CMK (cell line): ENCODE measurements around the gene ZNF660.
A peak's percentile ranks its signal among the peaks of the same experiment; 100 is the strongest.
"Not testable (repeated sequence)": the region's sequence is repeated elsewhere in the genome, so short reads cannot be mapped to it uniquely, and the experiment has no call there.

Source experiments
- DNase-seq: peaks from one replicate; pipeline ENCODE4 v3.0.0-alpha.2; 2010; ENCODE audit warnings: low read depth

The ZNF660 gene

DNA sequence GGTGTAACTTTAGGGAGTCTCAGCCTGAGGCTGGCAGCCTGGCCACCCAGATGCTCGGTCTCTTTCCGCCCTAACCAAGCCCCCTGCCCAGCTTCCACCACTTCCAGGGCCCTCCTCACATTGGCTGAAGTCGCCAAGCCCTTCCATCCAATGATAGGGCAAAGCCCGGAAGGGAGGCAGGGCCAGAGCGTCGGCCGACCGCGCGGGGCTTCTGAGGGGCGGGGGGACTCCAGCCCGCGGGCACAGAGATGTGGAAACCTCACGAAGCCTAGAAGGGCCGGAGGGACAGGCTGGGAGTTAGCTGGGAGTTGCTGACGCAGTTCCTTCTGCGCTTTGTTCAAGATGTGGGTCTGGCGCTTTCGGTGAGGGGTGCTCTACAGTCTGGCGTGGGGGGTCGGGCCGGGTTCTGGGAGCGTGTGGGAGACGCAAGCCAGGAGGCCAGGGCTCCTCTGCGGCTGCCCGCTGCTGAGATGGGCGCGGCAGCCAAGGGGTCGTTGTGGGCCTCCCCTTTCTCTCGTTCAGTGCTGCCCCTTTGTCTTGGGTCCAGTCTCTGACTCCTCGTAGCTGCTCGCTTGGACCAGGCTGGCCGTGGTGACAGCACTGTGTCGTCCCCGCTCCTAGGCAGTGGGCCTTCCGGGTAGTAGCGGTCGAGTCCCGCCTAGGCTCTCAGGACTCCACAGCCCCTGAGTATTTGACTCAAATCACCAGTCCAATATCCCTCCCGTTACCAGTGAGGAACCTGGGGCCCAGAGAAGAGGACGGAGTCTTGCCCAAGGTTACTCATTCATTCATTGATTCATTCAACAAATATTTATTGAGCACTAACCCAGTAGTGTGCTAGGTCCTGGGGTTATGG lies at the start of gene ZNF660:
ZNF660 (plus strand) TSS at position 319 of the 856 bp plus-strand sequence. CDS start 9,230 bp downstream, outside the sequence.
- DNase-seq, result peak; percentile 80

DNA sequence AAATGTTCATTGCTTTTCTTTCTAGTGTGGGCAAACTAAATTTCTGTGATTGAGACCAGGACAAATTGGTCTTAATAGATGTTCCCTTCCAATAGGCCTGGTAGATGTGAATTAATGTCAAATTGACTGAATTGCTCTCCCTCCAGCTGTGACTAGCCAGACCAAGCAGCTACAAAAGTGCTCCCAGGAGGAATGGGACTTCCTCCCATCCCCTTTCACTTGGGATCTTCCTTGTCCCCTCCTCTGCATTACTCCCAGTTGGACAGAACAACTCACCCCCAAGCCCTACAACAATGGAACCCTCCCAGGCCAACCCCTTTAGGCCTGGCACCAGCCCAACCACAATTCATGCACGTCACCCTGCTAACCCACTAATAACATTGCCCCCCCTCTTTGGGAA lies 49.4 kb upstream of the ZNF660 start:
- no peak for DNase-seq

DNA sequence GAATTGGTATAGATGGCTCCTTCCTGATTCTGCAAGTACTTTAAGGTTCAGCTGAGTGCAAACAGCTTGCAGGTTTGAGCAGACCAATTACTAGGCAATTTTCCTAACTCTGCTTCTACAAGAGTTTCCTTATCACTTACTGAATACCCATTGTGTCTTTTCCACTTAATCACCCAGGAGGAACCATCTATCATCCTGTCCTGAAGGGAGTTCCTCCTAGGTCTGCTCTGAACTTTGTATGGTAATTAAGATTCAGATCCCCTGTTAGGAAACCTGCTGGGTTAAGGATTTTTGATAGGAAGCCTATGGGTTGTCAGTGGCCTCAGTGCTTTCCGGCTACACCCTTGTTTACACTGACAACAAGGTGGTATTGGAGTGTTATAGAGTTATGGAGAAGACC lies 40.0 kb upstream of the ZNF660 start:
- DNase-seq, result not testable (repeated sequence)

DNA sequence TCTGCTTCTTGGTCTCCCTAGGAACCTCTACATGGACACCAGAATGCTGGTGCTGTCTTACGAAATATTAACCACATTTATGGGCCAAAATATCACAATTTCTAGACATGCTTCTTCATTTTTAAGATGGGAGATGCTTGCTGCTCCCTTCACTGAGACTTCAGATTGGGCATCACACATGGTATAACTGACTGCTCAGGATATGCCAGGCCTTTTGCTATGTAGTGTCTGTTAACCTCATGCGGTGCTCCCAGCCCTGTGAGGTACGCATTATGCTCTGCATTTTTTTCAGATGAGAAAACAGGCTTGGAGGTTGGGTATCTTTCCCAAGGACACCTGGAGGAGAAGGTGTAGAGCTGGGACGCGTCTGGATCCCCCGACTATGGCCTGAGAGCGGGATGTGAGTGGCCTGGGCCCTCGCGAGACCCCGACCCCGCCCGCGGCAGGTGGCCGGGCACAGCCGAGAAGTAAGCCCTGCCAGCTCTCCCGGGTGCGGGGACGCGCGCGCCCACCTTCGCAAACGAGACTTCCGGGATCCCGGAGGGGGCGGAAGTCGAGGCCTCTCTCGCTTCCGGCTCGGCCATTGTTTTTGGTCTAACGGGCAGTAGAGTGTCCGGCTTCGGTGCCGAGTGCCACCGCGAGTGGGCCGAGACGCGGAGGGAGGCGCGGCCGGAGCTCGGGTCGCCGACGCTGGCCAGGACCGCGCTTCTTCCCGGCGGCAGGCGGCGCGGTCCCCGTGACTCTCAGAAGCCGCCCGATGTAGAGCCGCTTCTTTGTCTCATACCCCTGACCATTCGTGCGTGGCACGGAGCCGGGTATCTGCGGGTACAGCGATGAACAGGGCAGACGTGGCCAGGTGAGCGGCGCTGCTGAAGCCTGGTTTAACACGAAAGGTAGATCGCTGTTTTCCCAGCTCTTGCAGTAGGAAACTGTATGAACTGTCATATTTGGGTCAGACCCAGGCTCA lies 29.9 kb upstream of the ZNF660 start, which contains the start of gene ZKSCAN7:
ZKSCAN7 (plus strand) TSS at position 568 of the 967 bp plus-strand sequence. CDS start 1,855 bp downstream, outside the sequence.
- DNase-seq, result no peak

DNA sequence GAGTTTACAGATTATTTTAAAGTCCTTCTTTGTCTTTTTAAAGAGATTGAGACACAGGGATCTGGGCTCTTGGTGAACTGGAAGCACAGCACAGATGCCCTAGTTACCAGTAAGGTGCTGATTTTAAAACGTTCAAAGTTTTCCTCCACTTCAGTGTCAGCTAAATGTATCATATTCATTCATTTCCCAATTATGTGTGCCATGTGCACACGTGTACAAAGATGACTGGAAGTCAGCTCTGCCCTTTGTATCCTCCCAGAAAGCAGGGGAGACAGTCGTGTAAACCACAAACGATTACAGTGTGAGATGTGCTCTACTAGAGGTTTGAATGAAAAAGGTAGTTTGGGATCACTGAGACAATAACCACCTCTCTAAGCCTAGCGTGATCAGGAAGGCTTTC lies 29.0 kb upstream of the ZNF660 start:
- DNase-seq, result no peak

DNA sequence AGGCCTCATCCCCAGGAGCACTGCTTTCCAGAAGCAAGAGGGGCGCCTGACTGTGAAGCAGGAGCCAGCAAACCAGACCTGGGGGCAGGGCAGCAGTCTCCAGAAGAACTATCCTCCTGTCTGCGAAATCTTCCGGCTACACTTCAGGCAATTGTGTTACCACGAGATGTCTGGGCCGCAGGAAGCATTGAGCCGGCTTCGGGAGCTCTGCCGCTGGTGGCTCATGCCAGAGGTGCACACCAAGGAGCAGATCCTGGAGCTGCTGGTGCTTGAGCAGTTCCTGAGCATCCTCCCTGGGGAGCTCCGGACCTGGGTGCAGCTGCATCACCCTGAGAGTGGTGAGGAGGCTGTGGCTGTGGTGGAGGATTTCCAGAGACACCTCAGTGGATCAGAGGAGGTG lies 27.7 kb upstream of the ZNF660 start:
- no peak for DNase-seq

DNA sequence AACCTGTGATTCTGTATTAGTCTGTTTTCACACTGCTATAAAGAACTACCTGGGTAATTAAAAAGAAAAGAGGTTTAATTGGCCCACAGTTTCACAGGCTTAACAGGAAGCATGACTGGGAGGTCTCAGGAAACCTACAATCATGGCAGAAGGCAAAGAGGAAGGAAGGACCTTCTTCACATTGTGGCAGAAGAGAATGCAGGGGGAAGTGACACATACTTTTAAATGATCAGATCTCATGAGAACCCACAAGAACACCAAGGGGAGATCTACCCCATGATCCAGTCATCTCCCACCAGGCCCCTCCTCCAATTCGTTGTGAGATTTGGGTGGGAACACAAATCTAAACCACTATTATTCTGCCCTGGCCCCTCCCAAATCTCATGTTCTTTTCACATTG lies 23.7 kb upstream of the ZNF660 start:
- peak; percentile 26 for DNase-seq

DNA sequence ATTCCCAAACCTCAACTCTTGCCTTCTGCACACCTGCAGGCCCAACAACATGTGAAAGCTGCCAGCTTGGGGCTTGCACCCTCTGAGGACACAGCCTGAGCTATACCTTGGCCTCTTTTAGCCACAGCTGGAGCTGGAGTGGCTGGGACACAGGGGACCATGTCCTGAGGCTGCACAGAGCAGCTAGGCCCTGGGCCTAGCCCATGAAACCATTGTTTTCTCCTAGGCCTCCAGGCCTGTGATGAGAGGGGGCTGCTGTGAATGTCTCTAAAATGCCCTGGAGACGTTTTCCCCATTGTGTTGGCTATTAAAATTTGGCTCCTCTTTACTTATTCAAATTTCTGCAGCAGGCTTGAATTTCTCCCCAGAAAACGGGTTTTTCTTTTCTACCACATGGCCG lies 22.6 kb upstream of the ZNF660 start:
- no peak for DNase-seq

DNA sequence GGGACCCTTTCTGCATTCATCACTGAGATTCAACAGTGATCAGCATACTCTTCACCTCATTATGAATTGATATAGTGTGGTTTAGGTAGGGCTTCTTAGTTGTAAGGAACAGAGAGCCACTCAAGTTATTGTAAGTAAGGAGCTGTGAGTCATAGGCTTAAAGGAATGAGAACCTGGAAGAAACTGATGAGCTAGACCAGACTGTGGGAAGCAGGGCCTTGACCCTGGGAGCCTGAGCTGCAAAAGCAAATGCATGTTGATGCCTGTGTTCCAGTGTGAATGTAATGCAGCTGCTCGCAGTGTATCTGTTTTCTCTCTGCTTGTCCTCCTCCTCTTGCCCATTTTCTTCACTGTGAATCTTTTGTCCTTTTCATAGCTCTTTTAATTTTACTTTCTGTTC lies 16.2 kb upstream of the ZNF660 start:
- no peak for DNase-seq

DNA sequence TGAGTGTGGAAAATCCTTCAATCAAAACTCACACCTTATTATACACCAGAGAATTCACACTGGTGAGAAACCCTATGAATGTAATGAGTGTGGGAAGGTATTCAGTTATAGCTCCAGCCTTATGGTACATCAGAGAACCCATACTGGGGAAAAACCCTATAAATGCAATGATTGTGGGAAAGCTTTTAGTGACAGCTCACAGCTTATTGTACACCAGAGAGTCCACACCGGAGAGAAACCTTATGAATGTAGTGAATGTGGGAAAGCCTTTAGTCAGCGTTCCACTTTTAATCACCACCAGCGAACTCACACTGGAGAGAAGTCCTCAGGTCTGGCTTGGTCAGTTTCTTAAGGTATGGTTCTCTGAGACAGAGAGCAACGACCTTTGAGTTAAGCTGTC lies 13.7 kb upstream of the ZNF660 start:
- DNase-seq, result no peak

DNA sequence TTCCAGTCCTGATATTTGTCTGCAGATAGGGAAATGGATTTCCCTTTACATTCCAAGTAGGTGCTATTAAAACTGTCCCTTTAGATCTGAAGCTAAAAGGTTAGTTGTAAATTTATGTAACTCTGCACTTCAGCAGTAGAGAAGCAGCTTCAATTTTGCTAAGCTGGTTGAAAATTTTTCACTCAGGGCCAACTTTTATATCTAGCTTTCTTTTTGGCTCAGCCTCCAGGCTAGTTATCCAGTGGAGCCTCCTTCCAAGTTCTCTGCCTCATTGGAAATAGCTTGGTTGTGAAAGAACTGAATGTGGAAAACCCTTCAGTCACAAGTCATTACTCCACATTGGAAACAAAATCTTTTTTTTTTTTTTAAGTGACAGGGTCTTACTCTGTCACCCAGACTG lies 8.2 kb upstream of the ZNF660 start:
- no peak for DNase-seq

DNA sequence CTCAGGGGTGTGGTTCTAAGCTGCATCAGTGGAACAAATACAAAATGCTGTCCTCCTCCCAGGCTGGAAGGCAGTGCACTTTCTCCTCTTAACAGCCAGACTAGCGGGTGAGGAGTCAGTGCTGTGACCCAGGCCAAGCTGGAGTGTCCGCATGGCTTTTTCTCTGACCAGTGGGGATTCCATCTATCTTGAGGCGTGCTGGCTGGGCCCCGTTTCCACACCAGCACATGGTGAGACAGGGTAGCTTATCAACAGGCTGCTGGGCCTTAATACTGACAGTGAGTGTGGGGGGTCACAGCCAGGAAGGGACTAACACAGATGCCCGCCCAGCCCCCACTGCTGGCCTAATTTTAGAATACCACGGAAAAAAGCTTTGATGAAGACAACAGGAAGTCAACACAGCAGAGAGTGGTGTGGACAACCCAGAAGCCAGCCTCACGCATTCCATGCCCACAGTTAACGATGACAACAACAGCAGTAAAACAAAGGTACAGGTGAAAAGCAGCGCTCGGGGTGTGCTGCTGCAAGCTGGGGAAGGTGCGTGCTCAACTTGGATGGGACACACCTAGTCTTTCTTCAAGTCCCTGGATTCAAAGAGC lies 7.3 kb upstream of the ZNF660 start:
- not testable (repeated sequence) for DNase-seq

DNA sequence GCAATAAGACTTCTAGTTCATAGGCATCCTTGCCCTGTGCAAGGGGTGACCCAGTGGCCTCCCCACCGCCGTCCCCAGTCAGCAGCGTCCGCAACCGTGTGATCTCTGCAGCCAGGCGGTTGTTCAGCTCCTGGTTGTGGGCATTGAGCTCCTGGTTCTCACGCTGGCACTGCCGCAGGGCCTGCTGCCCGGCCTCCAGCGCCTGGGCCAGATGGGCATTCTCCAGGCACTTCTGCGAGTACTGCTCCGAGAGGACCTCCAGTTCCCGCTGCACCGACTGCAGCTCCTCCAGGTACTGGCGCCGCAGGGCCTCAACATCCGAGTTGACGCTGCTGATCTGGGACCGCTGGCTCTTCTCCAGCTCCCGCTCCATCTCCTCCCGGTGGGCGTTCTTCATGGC lies 6.4 kb upstream of the ZNF660 start:
- DNase-seq, result not testable (repeated sequence)

DNA sequence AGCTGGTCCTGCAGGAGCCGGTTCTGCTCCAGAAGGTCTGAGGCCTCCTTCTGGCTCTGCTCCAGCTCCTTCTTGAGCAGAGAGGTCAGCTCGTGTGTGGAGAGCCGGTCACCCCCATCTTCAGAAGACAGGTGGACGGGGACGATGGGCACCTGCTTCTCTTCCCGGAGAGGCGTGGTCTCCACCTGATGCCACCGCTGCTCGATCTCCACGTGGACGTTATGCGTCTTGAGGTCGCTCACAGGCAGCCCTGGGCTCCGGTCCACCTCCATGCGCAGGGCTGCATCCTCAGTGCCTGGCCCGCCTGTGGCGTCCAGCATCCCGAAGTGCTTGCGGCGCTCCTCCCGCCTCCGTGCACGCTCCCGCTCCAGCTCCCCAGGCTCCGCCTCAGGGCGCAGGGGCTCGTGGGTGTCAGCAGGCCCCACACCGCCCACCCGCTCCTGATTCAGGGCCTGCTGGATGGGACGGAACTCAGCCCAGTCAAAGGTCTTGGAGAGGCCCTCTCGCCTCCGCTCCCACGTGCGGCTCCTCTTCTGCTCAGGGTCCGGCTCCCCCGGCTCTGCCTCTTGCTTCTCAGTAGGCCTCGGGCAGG lies 5.7 kb upstream of the ZNF660 start:
- DNase-seq, result not testable (repeated sequence)

DNA sequence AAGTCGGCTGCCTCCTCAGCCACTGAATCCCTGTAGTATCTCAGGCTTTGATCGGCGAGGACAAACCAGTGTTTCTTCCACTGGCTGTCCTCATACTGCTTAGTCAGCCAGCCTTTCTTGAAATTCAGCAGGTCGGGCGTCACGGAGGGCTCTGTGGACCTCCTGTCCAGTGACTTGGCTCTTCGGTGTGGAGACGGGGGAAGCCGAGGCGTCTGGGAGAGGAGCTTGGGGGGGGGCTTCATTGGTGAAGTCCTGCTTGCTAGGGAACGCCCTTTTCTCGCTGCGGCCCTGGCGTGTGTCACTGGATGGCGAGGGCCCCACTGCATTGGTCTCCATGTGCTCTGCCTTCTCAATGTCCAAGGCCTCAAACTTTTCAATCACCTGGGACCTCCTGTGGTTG lies 5.0 kb upstream of the ZNF660 start:
- DNase-seq, result not testable (repeated sequence)

DNA sequence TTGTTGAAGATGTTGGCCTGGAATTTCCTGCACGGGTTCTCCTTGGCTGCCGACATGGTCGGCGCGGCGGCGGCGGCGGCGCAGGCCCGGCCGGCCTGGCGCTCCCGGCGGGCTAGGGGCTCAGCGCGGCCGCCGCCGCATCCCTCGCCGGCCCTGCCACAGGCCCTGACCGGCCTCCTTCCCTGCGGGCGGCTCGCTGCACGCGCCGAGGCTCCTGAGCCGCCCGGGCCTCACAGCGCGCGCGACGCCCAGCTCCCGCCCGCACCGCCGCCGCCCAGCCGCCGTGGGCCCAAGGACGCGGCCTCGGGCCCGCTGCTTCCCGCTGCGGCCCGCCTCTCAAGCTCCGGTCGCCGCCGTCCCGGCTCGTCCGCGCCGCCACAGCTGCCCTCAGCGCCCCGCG lies 3.8 kb upstream of the ZNF660 start:
- DNase-seq, result not testable (repeated sequence)

DNA sequence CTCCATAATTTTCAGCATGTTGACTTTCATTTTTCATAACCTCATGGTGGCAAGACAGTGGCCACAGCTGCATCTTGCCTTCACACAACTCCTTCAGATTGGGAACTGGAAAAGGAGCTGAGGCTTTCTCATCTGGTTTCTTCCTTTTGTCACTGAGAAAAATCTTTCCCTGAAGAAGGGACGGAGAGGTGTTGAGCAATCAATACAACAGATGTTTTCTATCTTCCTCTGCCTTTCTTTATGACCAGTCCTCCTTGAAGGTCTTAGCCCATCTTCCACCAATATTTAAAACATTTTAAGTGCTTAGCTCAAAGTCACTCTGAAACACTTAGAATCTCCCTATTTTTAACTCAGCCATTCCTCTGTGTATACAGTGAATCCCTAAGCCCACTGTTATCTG lies 11.9 kb downstream of the ZNF660 start:
- DNase-seq, result no peak

DNA sequence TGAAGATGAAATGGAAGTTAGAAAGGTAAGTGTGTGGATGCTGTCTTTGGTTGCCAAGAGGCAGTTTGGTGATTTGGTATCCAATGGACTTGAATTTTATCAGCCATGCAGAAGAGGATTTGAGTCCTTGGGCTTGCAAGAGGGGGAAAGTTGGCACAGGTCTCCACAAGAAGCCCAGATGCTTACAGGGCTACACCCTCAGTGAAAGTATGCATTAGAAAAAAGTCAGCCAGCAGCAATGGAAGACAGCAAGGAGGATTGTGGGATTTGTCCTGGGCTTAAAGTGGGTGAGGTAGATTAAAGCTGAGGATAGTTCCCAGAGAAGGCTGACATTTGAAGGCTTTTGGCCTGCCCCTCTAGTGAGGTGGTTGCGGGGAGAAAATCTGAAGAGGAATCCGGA lies 17.0 kb downstream of the ZNF660 start:
- no peak for DNase-seq

DNA sequence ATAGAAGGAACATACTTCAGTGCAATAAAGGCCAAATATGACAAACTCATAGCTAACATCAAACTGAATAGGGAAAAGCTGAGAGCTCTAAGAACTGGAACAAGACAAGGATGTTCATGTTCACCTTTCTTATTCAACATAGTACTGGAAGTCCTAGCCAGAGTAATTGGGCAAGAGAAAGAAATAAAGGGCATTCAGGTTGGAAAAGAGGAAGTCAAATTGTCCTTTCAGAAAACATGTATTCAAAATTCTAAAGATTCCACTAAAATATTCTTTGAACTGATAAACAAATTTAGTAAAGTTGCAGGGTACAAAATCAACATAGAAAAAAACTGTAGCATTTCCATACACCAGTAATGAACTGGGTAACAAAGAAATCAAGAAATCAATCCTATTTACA lies 27.9 kb downstream of the ZNF660 start:
- DNase-seq, result no peak

DNA sequence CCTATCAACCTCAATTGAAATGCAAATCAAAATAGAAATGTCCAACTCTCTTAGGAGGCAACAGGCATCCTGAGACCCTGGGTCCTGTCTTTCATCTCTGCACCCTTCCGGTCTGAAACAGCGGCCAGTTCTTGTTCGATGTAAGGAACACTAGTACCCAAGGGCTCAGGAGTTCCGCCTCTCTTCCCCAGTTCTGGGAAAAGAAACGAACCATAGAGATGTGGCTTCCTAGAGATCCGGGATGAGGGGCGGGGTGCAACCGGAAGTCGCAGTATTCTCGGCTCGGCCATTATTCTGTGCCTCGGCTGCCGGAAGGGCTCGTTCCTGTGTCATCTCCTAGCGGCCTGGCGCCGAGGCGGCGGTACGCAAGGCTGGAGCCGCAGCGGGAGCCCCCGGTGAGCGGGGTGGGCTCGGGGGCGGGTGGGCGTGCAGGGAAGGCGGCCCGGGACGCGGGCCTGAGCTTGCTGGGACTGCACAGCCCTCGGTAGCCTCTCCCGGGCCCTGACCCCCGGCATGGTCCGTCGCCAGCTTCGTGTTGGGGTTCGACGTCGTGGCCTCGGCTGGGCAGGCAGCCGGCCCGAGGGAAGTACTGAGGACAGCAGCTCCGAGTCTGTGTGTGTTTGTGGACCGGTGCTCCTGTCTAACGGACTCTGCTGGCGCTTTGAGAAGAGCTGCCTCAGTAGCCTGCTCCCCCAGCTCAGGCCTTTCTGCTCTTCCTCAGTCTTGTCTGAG lies 40.2 kb downstream of the ZNF660 start, which contains the start of gene ZNF197:
ZNF197 (plus strand) TSS at position 288 of the 732 bp plus-strand sequence. CDS start 4,119 bp downstream, outside the sequence.
- DNase-seq, result peak; percentile 81

DNA sequence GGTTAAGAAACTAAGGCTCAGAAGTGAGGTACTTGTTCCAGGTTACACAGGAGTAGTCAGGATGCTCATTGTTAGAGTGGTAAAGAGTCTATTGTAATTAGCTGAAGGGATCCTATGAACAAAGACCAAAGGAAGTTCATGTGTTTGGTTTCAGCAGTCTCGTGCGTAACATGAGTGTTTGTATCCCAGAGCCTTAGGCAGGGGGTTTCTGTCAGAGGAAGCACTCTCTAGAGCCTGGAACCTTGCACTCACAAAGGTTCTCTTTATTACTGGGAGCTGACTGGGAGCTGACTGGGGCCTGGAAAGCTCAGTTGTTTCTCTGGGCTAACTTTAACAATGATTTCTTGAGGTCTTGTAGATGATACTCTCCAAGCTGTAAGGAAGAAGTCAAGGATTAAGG lies 44.0 kb downstream of the ZNF660 start:
- DNase-seq, result no peak
